SK-N-SH (cell line): ENCODE measurements around the gene TPP2. TPM values are rescaled to one million over a fixed set of nuclear protein-coding genes. Genes with fewer than 3 reads are reported as not detected.

Source experiments
- CTCF ChIA-PET: fragments of 300-600, 350-600 bp; formaldehyde crosslinking; extraction: SDS; loops from one replicate; lab custom pipeline; 2021; lab: Yijun Ruan, JAX
- POLR2A ChIA-PET: fragments of 350-600 bp; sonication (Branson Sonifier 250); formaldehyde crosslinking; extraction: SDS; loops from one replicate; lab custom pipeline; 2020; ENCODE audit warnings: antibody characterized with exemption, inconsistent platforms; lab: Yijun Ruan, JAX
- DNase-seq: peaks from one replicate; pipeline ENCODE4 v3.0.0; 2012
- H2AFZ ChIP-seq: fragments of 200-600 bp; sonication (generic); 2 replicates; pipeline ENCODE4 v1.8.1; 2016; ENCODE audit warnings: antibody characterized with exemption, mild to moderate bottlenecking, low read depth
- H3F3A ChIP-seq: fragments of 200-600 bp; sonication (generic); replicated peaks from 2 replicates; pipeline ENCODE3; 2016; ENCODE audit warnings: antibody characterized with exemption, mild to moderate bottlenecking; ENCODE audit not compliant: insufficient read depth
- H3K27ac ChIP-seq, 2 experiments: fragments of 200-500 bp in 1 of 2; fragments of 200-600 bp in 1 of 2; sonication (Bioruptor generic) in 1 of 2; sonication (generic), shearing (Covaris generic) in 1 of 2; 2 replicates each; pipeline versions ENCODE4 v1.5.1 to v1.6.1; 2014 to 2016; ENCODE audit warnings: low read depth in 2 of 2, inconsistent platforms in 1 of 2, low read length in 1 of 2, mild to moderate bottlenecking in 1 of 2, mixed read lengths in 1 of 2
- H3K27me3 ChIP-seq: fragments of 200-600 bp; sonication (generic), shearing (Covaris generic); 2 replicates; pipeline ENCODE4 v1.6.1; 2016; ENCODE audit warnings: mixed run types; ENCODE audit not compliant: insufficient read depth
- H3K36me3 ChIP-seq, 2 experiments: fragments of 200-500 bp in 1 of 2; fragments of 200-600 bp in 1 of 2; sonication (Bioruptor generic) in 1 of 2; sonication (generic) in 1 of 2; replicated peaks in 1 of 2; 2 replicates each; pipeline versions ENCODE3 to v1.5.1; 2014 to 2016; ENCODE audit warnings: low read length in 1 of 2, mild to moderate bottlenecking in 1 of 2; ENCODE audit not compliant: insufficient read depth in 2 of 2, control insufficient read depth in 1 of 2
- H3K4me1 ChIP-seq, 2 experiments: fragments of 200-500 bp in 1 of 2; fragments of 200-600 bp in 1 of 2; sonication (Bioruptor generic) in 1 of 2; sonication (generic), shearing (Covaris generic) in 1 of 2; 2 replicates each; pipeline versions ENCODE4 v1.5.1 to v1.6.1; 2014 to 2016; ENCODE audit warnings: low read depth in 1 of 2, low read length in 1 of 2, mixed run types in 1 of 2; ENCODE audit not compliant: insufficient read depth in 2 of 2, control insufficient read depth in 1 of 2
- H3K4me2 ChIP-seq: fragments of 200-600 bp; sonication (generic), shearing (Covaris generic); 2 replicates; pipeline ENCODE4 v1.6.1; 2017; ENCODE audit warnings: mixed run types
- H3K4me3 ChIP-seq, 2 experiments: fragments of 200-500 bp in 1 of 2; fragments of 200-600 bp in 1 of 2; sonication (Bioruptor generic) in 1 of 2; sonication (generic), shearing (Covaris generic) in 1 of 2; 2 replicates each; pipeline versions ENCODE4 v1.5.1 to v1.8.1; 2014 to 2016; ENCODE audit warnings: low read depth in 2 of 2, inconsistent platforms in 1 of 2, low read length in 1 of 2, mild to moderate bottlenecking in 1 of 2, mixed read lengths in 1 of 2, moderate library complexity in 1 of 2
- H3K79me2 ChIP-seq: fragments of 200-600 bp; sonication (generic); 2 replicates; pipeline ENCODE4 v1.8.1; 2017; ENCODE audit warnings: mild to moderate bottlenecking; ENCODE audit not compliant: insufficient read depth
- H3K9ac ChIP-seq: fragments of 200-600 bp; sonication (generic); 2 replicates; pipeline ENCODE4 v1.6.1; 2017; ENCODE audit warnings: mixed run types
- H3K9me2 ChIP-seq: fragments of 200-600 bp; sonication (generic); 2 replicates; pipeline ENCODE4 v1.6.1; 2017; ENCODE audit warnings: mixed run types
- H3K9me3 ChIP-seq: fragments of 200-600 bp; sonication (generic); 2 replicates; pipeline ENCODE4 v1.6.1; 2017; ENCODE audit warnings: mixed run types, mild to moderate bottlenecking, moderate library complexity
- H4K20me1 ChIP-seq: fragments of 200-600 bp; sonication (generic); 2 replicates; pipeline ENCODE4 v1.6.1; 2017; ENCODE audit warnings: mild to moderate bottlenecking, mixed run types; ENCODE audit not compliant: insufficient read depth
- CHD2 ChIP-seq: fragments of 150-350 bp; IDR thresholded peaks from 2 replicates; pipeline ENCODE4 v1.6.1; 2018; ENCODE audit warnings: low read length; ENCODE audit not compliant: partially characterized antibody
- CTCF ChIP-seq: fragments of 200-600 bp; sonication (generic); IDR thresholded peaks from 2 replicates; pipeline ENCODE4 v1.6.1; 2017; ENCODE audit warnings: antibody characterized with exemption, mild to moderate bottlenecking, moderate library complexity
- EZH2phosphoT487 ChIP-seq: fragments of 200-600 bp; sonication (generic); IDR thresholded peaks from 2 replicates; pipeline ENCODE4 v1.6.1; 2017; ENCODE audit warnings: low read depth, mixed run types, mild to moderate bottlenecking, antibody characterized with exemption, moderate library complexity, borderline replicate concordance
- FOXM1 ChIP-seq: IDR thresholded peaks from 2 replicates; pipeline ENCODE4 v1.4.0; 2012; ENCODE audit warnings: low read depth, mild to moderate bottlenecking
- GATA2 ChIP-seq: sonication (generic); formaldehyde crosslinking; IDR thresholded peaks from 2 replicates; pipeline ENCODE4 v1.5.0; 2020; ENCODE audit warnings: mild to moderate bottlenecking, missing genetic modification reagents
- IRF3 ChIP-seq: fragments of 150-350 bp; IDR thresholded peaks from 2 replicates; pipeline ENCODE4 v1.6.1; 2016; ENCODE audit warnings: mild to moderate bottlenecking, low read depth, low read length
- JUND ChIP-seq: IDR thresholded peaks from 2 replicates; pipeline ENCODE4 v1.4.0; 2012
- MEF2A ChIP-seq: IDR thresholded peaks from 2 replicates; pipeline ENCODE4 v1.4.0; 2012; ENCODE audit warnings: low read depth, borderline replicate concordance
- RFX5 ChIP-seq: IDR thresholded peaks from 2 replicates; pipeline ENCODE4 v1.6.1; 2012; ENCODE audit warnings: mild to moderate bottlenecking, improper control_type of control experiment, low read length
- RXRA ChIP-seq: IDR thresholded peaks from 2 replicates; pipeline ENCODE4 v1.4.0; 2012; ENCODE audit warnings: low read depth, mild to moderate bottlenecking, borderline replicate concordance
- TAF1 ChIP-seq: IDR thresholded peaks from 2 replicates; pipeline ENCODE4 v1.6.1; 2012; ENCODE audit warnings: low read depth, mild to moderate bottlenecking, low read length, moderate library complexity, borderline replicate concordance
- TCF12 ChIP-seq: IDR thresholded peaks from 2 replicates; pipeline ENCODE4 v1.4.0; 2012
- TEAD4 ChIP-seq: IDR thresholded peaks from 2 replicates; pipeline ENCODE4 v1.4.0; 2012; ENCODE audit warnings: mild to moderate bottlenecking, borderline replicate concordance; ENCODE audit not compliant: insufficient read depth
- USF2 ChIP-seq: fragments of 150-350 bp; IDR thresholded peaks from 2 replicates; pipeline ENCODE4 v1.6.1; 2017; ENCODE audit warnings: antibody characterized with exemption, low read length, low read depth, borderline replicate concordance
- WGBS: methylation state at CpG from one replicate; pipeline ENCODE4 v1.1.6; 2017; ENCODE audit warnings: low lambda C conversion rate; 5-methylcytosine and 5-hydroxymethylcytosine counted together
- polyA plus RNA-seq, 3 experiments: library from polyadenylated mRNA; depleted of rRNA; stranded (reverse); fragments of >200 nt; gene quantifications; 2 replicates each; pipeline ENCODE4 v1.2.3, GENCODE V29; 2012
- TF ChIP-seq, protein P1 (sequence below): IDR thresholded peaks from 2 replicates; pipeline ENCODE4 v1.6.1; 2012; ENCODE audit warnings: mild to moderate bottlenecking, low read depth, low read length, moderate library complexity
- TF ChIP-seq, protein P2 (sequence below): IDR thresholded peaks from 2 replicates; pipeline ENCODE4 v1.4.0; 2012; ENCODE audit warnings: low read depth, borderline replicate concordance
- TF ChIP-seq, protein P3 (sequence below): IDR thresholded peaks from 2 replicates; pipeline ENCODE4 v1.4.0; 2012; ENCODE audit warnings: low read depth
- TF ChIP-seq, protein P4 (sequence below): IDR thresholded peaks from 2 replicates; pipeline ENCODE4; 2012

The TPP2 gene
- polyA plus RNA-seq, 1 of the 3 experiments (the other 2 are of a cell fraction), result 8.3 TPM

DNA sequence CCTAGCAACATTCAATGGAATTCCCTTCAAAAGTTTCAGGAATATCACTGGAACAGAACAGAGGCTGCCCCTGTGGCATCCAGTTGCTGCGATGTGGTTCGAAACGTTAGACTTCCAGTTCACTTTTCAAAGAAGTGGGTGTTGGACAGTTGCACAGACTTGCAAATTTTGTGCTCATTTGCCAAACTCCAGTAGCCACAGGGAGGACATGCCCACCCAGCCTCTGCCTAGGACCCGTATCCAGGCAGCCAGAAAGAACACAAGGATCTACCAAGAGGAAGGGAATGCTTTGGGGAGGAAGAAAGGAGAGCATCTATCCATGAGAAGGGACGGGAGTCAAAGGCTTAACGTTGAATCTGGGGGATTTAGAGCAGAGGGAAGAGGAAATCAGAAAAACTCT is 98.2 kb downstream of the TPP2 start, which contains the start of gene METTL21C (continued):
- TF ChIP-seq USF2 (no peak), TCF12 (no peak), TAF1 (no peak), CTCF (no peak)

- Histone ChIP-seq H4K20me1 (no peaks in the 10 kb centered on the region), H3K9me2 (no peaks in the 10 kb centered on the region)
- WGBS, result 82% methylated on average over 4 of the region's 4 CpGs
These were observed 99.7 kb downstream of the TPP2 start for GRCh38 chr13:102696465-102696864.

More at GRCh38 chr13:102696465-102696864, 99.7 kb downstream of the TPP2 start:
- Histone ChIP-seq H3K4me1 (peaks cover 6 to 8% of the 10 kb centered on the region in 2 experiments; a peak in 2 of 4 replicates), H3K27me3 (no peaks in the 10 kb centered on the region), H3F3A (peaks cover 3% of the 10 kb centered on the region), H3K4me2 (no peak overlapping the region), H3K27ac (no peak overlapping the region), H3K4me3 (no peak overlapping the region), H3K9me3 (peaks cover 3% of the 10 kb centered on the region; the same call in 1 of the 2 replicates), H3K36me3 (no peaks in the 10 kb centered on the region), H3K79me2 (no peaks in the 10 kb centered on the region), H3K9ac (no peak overlapping the region), H2AFZ (no peak overlapping the region)
- ChIA-PET POLR2A (no interaction called here), CTCF (interaction anchor here (1.6 kb wide), 1 partner anchor 28 kb away, joined by 4 read pairs; no protein-coding TSS in a partner anchor)
- no peak for DNase-seq
- no peak for TF ChIP-seq FOXM1
- TF ChIP-seq CHD2, result no peak
- TF ChIP-seq TEAD4, result no peak
- TF ChIP-seq, protein P1, sequence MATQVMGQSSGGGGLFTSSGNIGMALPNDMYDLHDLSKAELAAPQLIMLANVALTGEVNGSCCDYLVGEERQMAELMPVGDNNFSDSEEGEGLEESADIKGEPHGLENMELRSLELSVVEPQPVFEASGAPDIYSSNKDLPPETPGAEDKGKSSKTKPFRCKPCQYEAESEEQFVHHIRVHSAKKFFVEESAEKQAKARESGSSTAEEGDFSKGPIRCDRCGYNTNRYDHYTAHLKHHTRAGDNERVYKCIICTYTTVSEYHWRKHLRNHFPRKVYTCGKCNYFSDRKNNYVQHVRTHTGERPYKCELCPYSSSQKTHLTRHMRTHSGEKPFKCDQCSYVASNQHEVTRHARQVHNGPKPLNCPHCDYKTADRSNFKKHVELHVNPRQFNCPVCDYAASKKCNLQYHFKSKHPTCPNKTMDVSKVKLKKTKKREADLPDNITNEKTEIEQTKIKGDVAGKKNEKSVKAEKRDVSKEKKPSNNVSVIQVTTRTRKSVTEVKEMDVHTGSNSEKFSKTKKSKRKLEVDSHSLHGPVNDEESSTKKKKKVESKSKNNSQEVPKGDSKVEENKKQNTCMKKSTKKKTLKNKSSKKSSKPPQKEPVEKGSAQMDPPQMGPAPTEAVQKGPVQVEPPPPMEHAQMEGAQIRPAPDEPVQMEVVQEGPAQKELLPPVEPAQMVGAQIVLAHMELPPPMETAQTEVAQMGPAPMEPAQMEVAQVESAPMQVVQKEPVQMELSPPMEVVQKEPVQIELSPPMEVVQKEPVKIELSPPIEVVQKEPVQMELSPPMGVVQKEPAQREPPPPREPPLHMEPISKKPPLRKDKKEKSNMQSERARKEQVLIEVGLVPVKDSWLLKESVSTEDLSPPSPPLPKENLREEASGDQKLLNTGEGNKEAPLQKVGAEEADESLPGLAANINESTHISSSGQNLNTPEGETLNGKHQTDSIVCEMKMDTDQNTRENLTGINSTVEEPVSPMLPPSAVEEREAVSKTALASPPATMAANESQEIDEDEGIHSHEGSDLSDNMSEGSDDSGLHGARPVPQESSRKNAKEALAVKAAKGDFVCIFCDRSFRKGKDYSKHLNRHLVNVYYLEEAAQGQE, result no peak
- no peak for TF ChIP-seq IRF3
- TF ChIP-seq, protein P2, sequence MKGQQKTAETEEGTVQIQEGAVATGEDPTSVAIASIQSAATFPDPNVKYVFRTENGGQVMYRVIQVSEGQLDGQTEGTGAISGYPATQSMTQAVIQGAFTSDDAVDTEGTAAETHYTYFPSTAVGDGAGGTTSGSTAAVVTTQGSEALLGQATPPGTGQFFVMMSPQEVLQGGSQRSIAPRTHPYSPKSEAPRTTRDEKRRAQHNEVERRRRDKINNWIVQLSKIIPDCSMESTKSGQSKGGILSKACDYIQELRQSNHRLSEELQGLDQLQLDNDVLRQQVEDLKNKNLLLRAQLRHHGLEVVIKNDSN, result no peak
- TF ChIP-seq JUND, result no peak
- TF ChIP-seq, protein P3, sequence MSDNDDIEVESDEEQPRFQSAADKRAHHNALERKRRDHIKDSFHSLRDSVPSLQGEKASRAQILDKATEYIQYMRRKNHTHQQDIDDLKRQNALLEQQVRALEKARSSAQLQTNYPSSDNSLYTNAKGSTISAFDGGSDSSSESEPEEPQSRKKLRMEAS, result no peak
- TF ChIP-seq, protein P4, sequence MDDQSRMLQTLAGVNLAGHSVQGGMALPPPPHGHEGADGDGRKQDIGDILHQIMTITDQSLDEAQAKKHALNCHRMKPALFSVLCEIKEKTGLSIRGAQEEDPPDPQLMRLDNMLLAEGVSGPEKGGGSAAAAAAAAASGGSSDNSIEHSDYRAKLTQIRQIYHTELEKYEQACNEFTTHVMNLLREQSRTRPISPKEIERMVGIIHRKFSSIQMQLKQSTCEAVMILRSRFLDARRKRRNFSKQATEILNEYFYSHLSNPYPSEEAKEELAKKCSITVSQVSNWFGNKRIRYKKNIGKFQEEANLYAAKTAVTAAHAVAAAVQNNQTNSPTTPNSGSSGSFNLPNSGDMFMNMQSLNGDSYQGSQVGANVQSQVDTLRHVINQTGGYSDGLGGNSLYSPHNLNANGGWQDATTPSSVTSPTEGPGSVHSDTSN, result no peak
- TF ChIP-seq MEF2A, result no peak
- no peak for TF ChIP-seq TAF1
- TF ChIP-seq GATA2 (CRISPR knock-in tag), result no peak
- TF ChIP-seq RXRA, result no peak
- no peak for TF ChIP-seq RFX5
- TF ChIP-seq EZH2phosphoT487, result no peak
